GM10266 (cell line): ENCODE measurements around the gene RARA.

Source experiments
- DNase-seq: peaks from one replicate; pipeline ENCODE4 v3.0.0; 2012; ENCODE audit errors: extremely low spot score
- TF ChIP-seq, protein P1 (sequence below): IDR thresholded peaks from 2 replicates; pipeline ENCODE4 v1.5.1; 2012; ENCODE audit warnings: mild to moderate bottlenecking, low read depth; ENCODE audit not compliant: control insufficient read depth, insufficient read depth; ENCODE audit errors: missing control alignments

The RARA gene

DNA sequence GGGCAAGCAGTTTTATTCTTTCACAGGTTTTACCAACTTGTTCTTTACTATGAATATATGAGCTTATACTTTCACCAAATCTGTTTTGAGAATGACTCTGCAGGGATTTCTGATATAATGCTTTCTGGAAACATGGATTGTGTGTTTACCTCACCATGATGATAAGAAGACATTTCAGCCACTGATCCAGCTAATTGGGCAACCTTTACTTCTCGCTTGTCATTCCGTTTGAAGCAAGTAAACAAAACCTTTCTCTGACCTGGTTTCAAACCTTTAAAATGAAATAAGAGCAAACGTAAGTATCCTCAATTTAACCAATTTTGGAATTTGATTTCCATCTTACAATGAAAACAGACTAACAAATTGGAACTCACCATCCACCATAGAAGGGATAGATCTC lies 95.0 kb downstream of the RARA start:
- no peak for DNase-seq

More for the DNA sequence above, 95.0 kb downstream of the RARA start:
- TF ChIP-seq, protein P1, sequence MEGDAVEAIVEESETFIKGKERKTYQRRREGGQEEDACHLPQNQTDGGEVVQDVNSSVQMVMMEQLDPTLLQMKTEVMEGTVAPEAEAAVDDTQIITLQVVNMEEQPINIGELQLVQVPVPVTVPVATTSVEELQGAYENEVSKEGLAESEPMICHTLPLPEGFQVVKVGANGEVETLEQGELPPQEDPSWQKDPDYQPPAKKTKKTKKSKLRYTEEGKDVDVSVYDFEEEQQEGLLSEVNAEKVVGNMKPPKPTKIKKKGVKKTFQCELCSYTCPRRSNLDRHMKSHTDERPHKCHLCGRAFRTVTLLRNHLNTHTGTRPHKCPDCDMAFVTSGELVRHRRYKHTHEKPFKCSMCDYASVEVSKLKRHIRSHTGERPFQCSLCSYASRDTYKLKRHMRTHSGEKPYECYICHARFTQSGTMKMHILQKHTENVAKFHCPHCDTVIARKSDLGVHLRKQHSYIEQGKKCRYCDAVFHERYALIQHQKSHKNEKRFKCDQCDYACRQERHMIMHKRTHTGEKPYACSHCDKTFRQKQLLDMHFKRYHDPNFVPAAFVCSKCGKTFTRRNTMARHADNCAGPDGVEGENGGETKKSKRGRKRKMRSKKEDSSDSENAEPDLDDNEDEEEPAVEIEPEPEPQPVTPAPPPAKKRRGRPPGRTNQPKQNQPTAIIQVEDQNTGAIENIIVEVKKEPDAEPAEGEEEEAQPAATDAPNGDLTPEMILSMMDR: no peak
